ENCODE data around the gene FMN1. TPM values are rescaled to one million over a fixed set of nuclear protein-coding genes. Genes with fewer than 3 reads are reported as not detected.
A peak's percentile ranks its signal among the peaks of the same experiment; 100 is the strongest.
"Not testable (repeated sequence)": the region's sequence is repeated elsewhere in the genome, so short reads cannot be mapped to it uniquely, and the experiment has no call there.

FMN1 gene
- total RNA-seq, 1 experiment from 2014 or later: 87.0 TPM

DNA sequence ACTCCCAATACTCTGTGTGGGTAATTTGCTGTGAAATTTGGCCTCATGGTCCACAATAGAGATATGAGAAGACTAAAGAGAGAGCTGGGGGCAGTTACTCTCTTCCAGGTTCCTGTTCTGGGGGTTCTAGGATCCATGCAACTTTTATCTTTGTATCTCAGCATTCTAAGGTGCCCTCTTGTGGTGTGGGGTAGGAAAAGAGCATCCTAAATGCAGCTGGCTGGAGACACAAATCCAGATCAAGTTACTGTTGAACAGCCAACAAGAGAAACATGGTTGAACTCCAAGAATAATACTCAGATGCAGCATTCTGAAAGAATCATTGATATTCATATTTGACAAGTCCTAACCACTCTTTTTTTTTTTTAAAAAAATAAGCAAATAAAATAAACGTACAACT, 238.5 kb downstream of the FMN1 start:
- DNase-seq (ENCODE audit: low read depth, low spot score): peak; percentile 55

GRCh38 chr15:32953533-32953910, 241.0 kb downstream of the FMN1 start:
- in situ Hi-C loops (cut with HindIII; ENCODE audit: low pct_unique_long_range_greater_than_20kb, low sequenced_read_pairs): no loop called here

More for the DNA sequence above, 238.5 kb downstream of the FMN1 start:
- in situ Hi-C loops (cut with HindIII; ENCODE audit: low pct_unique_long_range_greater_than_20kb, low sequenced_read_pairs): no loop called here

DNA sequence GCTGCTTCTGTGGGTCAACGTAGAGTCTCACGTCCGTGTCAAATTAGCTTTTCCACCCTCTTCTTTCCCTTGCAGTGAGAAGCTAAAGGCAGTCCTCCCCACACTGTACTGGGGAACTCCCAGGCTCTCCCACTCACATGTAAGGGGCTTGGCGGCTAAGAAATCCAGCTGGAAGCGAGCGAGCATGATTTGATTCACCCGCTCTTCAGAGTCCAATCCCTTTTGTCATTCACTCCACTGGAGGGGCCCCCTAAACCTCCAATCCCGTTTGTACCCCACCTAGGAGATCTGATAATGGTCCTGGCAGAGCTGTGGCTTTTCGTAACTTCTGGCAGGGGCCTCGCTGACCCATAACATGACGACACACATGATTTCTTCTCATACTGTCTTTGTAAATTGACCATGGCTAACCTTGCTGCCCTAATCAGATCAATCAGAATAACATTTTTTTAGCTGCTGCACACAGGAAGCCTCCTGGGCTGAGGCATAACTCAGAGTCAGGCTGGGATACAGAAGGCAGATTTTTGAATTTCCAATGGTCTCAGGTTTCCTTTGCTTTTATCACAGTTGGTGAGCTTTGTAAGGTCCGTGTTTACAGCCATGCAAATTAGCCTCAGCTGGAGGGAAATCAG, 241.5 kb downstream of the FMN1 start:
- in situ Hi-C loops (cut with HindIII; ENCODE audit: low pct_unique_long_range_greater_than_20kb, low sequenced_read_pairs): no loop called here
- DNase-seq (ENCODE audit: low read depth, low spot score): no peak

More at GRCh38 chr15:32953533-32953910, 241.0 kb downstream of the FMN1 start:
- no peak for DNase-seq (ENCODE audit: low read depth, low spot score)

DNA sequence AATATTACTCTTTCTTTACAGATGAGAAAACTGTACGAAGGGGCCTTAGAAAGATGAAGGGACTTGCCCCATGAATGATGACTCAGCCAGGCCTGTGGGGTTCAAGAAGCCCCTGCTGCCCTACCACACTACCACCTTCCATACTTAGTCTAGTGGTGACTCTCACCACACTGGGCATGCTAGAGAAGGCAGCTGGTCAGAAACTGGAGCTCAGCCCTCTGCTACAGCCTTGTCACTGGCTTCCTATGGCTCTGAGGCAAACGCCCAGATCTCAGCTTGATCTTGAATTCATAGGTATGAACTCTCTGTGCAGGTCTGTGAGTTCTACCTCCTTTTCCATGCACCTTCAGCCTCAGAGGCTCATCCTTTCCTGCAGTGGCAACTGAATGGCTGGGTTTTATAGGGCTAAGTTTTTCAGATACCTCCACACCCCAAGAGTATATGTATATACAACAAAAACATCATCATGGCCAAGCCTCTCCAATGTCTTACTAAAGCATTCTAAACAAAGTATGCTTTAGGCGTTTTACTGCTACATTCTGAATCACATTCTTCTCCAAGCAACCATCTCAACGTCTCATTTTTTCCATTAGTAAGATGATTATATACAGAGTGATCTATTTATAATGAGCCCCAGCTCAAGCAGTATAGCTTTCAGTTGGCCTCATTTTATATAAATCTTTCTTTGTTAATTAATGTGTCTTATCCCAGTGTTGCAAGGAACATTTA, 242.6 kb downstream of the FMN1 start:
- no peak for DNase-seq (ENCODE audit: low read depth, low spot score)
- in situ Hi-C loops (cut with HindIII; ENCODE audit: low pct_unique_long_range_greater_than_20kb, low sequenced_read_pairs): no loop called here

- in situ Hi-C loops (cut with HindIII; ENCODE audit: low pct_unique_long_range_greater_than_20kb, low sequenced_read_pairs); DNase-seq (ENCODE audit: low read depth, low spot score): not testable (repeated sequence)
Measured at GRCh38 chr15:32950051-32950450, 244.5 kb downstream of the FMN1 start.

GRCh38 chr15:32946210-32946609, 248.3 kb downstream of the FMN1 start:
- in situ Hi-C loops (cut with HindIII; ENCODE audit: low pct_unique_long_range_greater_than_20kb, low sequenced_read_pairs): no loop called here
- DNase-seq (ENCODE audit: low read depth, low spot score): no peak

DNA sequence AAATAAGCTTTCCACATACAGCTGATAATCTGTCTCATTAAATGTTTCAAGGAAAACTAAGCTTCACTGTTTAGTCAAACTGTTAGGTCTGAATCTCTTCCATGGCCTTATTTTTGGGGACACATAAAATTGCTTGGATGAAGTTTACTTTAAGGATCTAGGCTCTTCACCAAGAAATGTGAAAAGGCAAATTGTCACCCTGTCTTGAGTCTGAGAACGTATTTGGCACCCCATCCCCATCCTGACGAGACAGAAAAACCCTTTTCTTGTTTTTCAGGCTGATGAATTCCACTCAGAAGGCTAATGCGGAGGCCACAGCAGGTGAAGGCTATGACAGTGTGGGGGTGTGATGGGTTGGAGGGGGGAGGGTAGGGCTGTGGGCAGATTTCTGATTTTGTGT, 250.1 kb downstream of the FMN1 start:
- in situ Hi-C loops (cut with HindIII; ENCODE audit: low pct_unique_long_range_greater_than_20kb, low sequenced_read_pairs): no loop called here
- no peak for DNase-seq (ENCODE audit: low read depth, low spot score)

DNA sequence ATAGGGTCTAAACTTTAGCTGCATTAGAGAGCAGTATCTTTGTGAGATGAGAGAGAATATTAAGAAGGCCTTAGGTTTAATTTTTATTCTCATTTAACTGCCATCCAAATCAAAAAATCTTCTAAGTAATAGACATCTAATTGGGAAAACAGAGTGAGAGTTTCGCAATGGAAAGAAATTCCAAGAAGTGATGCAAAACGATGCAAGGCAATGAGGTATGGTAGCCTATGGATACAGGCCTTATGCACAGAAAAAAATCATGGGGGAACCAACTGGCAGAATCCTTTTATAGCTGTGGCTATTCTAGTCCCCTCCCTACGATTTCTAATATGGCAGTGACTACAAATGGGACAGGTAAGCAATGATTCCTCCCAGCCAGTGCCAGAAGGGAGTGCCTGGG, 250.8 kb downstream of the FMN1 start:
- DNase-seq (ENCODE audit: low read depth, low spot score): no peak
- in situ Hi-C loops (cut with HindIII; ENCODE audit: low pct_unique_long_range_greater_than_20kb, low sequenced_read_pairs): no loop called here

DNA sequence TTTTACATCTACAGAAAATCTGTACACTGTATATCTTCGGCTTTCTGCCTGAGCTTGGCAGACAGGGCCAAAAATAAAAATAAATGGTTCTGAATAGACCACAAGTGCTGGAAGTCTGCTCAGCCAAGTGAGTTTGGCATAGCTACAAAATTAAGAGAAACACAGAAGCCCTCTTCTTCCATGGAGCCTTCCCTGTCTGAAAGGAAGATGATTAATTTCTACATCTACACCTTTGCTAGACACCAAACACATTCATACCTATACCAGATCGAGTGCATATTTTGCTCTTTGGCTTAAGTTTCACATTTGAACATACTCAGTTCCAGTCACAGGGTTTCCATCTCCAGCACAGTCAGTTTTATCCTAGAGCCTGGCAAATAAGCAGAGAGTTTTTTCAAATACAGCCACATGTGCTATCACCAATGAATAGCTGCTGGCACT, 252.1 kb downstream of the FMN1 start:
- in situ Hi-C loops (cut with HindIII; ENCODE audit: low pct_unique_long_range_greater_than_20kb, low sequenced_read_pairs): no loop called here
- no peak for DNase-seq (ENCODE audit: low read depth, low spot score)

DNA sequence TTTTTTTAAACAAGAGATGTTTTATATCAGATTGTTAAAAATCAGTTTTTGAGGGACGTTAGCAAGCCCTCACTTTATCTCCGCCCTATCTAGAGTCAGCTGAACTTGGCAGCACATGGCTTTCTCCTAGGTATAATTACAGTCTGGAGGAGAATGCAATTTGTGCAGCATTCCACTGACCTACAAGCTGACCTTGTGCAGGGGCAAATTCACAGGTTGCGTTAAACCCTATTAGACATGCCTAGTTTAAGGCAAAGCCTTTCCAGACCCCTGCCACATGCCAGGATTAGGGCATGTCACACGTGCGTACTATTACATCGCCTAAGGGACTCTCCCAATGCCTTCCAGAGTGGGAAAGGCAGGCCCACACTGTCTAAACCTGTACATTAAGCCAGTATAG, 252.7 kb downstream of the FMN1 start:
- in situ Hi-C loops (cut with HindIII; ENCODE audit: low pct_unique_long_range_greater_than_20kb, low sequenced_read_pairs): no loop called here
- DNase-seq (ENCODE audit: low read depth, low spot score): no peak

GRCh38 chr15:32936976-32937375, 257.5 kb downstream of the FMN1 start:
- in situ Hi-C loops (cut with HindIII; ENCODE audit: low pct_unique_long_range_greater_than_20kb, low sequenced_read_pairs): no loop called here
- DNase-seq (ENCODE audit: low read depth, low spot score): peak; percentile 34

DNA sequence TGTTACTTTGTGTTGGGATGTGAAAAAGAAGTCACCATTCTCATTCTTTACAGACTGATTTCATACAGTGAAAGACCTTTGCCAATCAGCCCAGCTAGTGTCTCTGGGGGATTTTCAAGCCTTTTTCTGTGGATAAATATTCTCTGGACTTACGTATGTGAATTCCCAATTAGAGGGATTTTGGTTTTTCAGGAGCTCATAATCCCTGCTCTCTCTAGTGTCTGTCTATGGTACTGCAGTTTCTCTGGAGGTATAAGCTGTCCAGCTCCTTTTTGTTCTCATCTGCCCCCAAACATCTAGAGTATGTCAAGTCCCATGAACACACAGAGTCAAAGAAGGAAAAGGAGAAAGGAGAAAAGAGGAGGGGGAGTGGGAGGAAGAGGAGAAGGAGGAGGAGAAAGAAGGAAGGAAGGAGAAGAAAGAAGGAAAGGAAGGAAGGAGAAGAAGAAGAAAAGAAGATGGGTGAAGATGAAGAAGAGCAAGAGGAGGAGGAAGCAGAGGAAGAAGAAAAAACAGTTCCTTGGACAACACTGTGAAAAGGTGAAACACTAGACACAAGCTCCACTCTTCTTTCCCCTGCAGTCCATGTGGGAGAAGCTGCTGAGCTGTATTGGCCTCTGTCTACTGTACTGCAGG, 258.1 kb downstream of the FMN1 start:
- peak; percentile 55 for DNase-seq (ENCODE audit: low read depth, low spot score)
- in situ Hi-C loops (cut with HindIII; ENCODE audit: low pct_unique_long_range_greater_than_20kb, low sequenced_read_pairs): no loop called here

DNA sequence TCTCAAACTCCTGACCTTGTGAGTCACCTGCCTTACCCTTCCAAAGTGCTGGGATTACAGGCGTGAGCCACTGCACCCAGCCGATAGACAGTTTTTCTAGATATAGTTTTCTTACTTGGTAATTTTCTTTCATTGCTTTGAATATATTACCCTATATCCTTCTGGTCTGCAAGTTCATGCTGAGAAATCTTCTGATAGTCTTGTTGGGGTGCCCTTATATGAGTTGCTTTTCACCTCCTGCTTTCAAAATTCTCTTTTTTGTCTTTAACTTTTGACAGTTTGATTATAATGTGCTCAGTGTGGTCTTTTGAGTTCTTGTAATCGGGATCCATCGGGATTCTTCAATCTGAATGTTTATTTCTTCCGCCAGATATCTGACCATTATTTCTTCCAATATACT, 259.4 kb downstream of the FMN1 start:
- in situ Hi-C loops (cut with HindIII; ENCODE audit: low pct_unique_long_range_greater_than_20kb, low sequenced_read_pairs): no loop called here
- no peak for DNase-seq (ENCODE audit: low read depth, low spot score)

DNA sequence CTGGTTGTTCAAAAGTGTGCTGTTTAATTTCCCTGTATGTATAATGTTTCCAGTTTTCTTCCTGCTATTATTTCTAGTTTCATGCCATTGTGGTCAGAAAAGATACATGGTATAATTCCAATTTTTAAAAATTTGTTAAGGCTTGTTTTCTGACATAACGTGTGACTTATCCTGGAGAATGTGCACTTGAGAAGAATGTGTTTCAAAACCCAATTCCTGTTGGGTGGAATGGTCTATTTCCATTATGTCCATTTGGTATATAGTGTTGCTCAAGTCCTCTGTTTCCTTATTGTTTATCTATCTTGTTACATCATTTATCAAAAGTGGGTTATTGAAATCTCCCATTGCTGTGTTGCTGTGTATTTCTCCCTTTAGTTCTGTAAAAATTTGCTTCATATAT, 261.3 kb downstream of the FMN1 start:
- in situ Hi-C loops (cut with HindIII; ENCODE audit: low pct_unique_long_range_greater_than_20kb, low sequenced_read_pairs): no loop called here

DNA sequence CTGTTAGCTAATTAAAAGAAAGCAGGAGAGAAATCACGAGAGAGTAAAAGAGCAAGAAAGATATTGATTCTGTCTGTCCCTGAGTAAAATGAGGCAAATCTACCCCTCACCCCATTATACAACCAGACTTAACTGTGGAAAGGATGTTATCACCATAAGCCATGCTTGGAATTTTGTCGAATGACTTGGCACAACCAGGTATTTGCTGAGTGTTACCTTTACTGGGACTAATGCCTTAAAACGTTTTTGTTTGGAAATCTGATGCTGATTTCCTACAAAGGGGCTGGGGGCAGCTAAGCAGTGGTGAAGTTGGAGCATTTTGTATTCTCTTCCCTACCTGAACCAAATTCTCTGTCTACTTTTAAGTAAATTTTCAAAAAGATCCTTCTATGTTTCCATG, 265.6 kb downstream of the FMN1 start:
- in situ Hi-C loops (cut with HindIII; ENCODE audit: low pct_unique_long_range_greater_than_20kb, low sequenced_read_pairs): no loop called here
- DNase-seq (ENCODE audit: low read depth, low spot score): no peak

More for the DNA sequence above, 261.3 kb downstream of the FMN1 start:
- DNase-seq (ENCODE audit: low read depth, low spot score): no peak

- DNase-seq (ENCODE audit: low read depth, low spot score): no peak
- in situ Hi-C loops (cut with HindIII; ENCODE audit: low pct_unique_long_range_greater_than_20kb, low sequenced_read_pairs): no loop called here
Measured at GRCh38 chr15:32927124-32927523, 267.4 kb downstream of the FMN1 start.

GRCh38 chr15:32923176-32923575, 271.3 kb downstream of the FMN1 start:
- in situ Hi-C loops (cut with HindIII; ENCODE audit: low pct_unique_long_range_greater_than_20kb, low sequenced_read_pairs): no loop called here
- DNase-seq (ENCODE audit: low read depth, low spot score): no peak

DNA sequence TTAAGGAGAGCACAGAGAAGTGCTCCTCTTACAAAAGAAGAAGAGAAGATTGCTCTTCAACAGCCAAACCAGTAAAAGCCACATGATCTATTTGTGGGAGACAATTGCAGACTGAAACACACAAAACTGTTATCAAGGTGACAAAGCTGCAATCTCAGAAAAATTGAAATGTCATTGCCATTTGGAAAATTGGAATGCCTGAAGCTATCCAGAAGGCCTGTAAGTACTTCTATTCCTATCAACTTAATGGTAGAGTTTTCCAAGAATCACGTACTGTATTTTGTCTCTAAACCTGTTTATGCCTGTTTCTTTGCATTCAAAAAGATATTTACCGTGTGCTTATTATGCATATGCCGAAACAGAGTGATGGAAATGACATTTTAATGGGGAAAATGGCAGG, 272.0 kb downstream of the FMN1 start:
- in situ Hi-C loops (cut with HindIII; ENCODE audit: low pct_unique_long_range_greater_than_20kb, low sequenced_read_pairs): no loop called here
- DNase-seq (ENCODE audit: low read depth, low spot score): no peak
